Subcutaneous adipose tissue (tissue), 4 donors: ENCODE results near the gene RND2. TPM values are rescaled to one million over a fixed set of nuclear protein-coding genes. Genes with fewer than 3 reads are reported as not detected.

ENCODE experiments used
- total RNA-seq, 4 donors: library from RNA; depleted of rRNA; stranded (reverse); fragments of >200 nt; gene quantifications; one replicate each; pipeline ENCODE4 v1.1.0, GENCODE V29; 2016
- TF ChIP-seq, protein P1 (sequence below): fragments of 450-650 bp; IDR thresholded peaks from one replicate; pipeline ENCODE4 v1.5.1; 2016; ENCODE audit warnings: low read depth, mild to moderate bottlenecking, control low read depth, antibody characterized with exemption, moderate library complexity

RND2 gene
- total RNA-seq, 4 donors from 2014 or later, result 0.17 to 0.49 (median 0.30) TPM

DNA sequence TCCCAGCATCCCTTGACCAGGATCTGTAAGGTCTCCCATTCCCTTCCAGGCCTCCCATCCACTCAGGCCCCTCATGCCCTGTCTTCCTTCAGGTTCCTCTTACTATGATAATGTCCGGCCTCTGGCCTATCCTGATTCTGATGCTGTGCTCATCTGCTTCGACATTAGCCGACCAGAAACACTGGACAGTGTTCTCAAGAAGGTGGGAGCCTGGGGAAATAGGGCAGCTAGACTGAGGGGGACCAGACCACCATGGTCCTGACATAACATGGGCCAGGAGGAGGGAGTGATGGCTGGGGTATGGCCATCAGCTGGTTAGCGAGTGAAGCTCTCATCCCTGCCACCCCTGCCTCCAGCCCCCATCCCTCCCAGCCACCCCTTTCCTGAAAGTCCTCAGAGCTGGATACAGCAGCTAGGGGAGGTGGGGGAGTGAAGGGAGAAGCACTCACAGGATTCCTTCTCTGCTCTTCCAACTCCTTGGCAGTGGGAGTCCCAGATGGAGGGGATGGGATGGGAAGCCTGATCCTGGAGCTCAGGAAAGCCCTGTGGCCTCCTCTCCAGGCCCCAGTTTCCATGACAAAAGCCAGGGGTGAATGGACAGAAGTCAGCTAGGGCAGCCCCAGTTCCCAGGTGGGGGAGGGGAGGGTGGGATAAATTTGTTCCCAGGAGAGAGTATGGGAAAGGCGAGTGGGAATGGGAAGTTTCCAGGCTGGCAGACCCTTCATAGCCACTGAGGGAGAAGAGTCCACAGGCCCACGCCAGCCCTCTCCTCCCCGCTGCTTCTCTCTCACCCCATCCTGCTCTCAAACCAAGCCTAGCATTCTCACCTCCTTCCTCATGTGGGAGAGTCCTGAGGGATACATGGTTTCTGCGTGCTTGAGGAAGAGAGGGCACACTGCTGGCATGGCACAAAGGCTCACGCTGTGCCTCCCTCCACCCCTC, 2.3 kb downstream of the RND2 start:
- TF ChIP-seq, protein P1, sequence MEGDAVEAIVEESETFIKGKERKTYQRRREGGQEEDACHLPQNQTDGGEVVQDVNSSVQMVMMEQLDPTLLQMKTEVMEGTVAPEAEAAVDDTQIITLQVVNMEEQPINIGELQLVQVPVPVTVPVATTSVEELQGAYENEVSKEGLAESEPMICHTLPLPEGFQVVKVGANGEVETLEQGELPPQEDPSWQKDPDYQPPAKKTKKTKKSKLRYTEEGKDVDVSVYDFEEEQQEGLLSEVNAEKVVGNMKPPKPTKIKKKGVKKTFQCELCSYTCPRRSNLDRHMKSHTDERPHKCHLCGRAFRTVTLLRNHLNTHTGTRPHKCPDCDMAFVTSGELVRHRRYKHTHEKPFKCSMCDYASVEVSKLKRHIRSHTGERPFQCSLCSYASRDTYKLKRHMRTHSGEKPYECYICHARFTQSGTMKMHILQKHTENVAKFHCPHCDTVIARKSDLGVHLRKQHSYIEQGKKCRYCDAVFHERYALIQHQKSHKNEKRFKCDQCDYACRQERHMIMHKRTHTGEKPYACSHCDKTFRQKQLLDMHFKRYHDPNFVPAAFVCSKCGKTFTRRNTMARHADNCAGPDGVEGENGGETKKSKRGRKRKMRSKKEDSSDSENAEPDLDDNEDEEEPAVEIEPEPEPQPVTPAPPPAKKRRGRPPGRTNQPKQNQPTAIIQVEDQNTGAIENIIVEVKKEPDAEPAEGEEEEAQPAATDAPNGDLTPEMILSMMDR, result no peak

DNA sequence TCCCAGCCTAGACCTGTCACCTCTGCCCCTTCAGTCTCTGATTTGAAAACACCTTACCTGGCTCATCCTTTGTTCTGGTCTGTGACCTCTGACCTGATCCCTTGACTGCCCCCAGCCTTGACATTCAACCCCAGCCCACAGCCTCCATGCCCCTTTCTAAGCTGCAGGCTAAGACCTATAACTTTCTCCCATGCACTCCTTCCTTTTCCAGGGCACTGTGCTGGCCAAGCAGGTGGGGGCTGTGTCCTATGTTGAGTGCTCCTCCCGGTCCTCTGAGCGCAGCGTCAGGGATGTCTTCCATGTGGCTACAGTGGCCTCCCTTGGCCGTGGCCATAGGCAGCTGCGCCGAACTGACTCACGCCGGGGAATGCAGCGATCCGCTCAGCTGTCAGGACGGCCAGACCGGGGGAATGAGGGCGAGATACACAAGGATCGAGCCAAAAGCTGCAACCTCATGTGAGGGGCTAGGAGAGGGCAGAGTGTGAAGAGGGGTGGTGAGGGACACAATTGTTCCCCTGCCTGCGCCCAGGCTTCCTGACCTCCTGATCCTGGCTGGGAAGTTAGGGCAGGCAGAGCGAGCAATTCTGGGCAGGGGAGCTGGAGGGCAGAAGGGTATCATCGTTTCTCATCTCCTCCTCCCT, 3.3 kb downstream of the RND2 start:
- TF ChIP-seq, protein P1, result no peak

DNA sequence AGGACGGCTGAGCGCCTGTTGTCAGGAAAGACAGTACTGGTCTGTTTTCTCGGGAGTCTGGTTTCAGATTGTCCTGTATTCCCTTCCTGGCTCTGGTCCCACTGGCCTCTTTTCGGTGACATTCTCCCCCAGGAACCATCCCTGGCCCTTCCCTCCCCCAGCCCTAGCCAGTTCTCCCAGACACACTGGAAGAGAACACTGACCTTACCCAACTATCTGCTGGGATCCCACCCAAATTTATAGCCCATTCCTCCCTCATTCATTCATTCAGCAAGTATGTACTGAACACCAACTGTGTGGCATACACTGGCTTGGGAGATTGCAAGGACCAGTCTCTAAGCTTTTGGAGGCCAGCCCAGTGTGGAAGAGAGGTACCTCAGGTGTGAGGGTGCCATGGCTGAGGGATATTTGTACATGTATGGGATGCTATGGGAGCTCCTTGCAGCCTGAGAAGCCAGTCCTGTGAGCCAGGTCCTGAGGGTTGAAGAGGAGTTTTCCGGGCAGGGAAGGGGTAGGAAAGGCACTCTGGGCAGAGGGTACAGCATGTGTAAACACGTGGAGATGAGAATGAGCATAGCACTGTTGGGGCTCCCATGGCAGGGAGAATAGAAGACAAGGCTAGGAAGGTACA, 5.2 kb downstream of the RND2 start:
- TF ChIP-seq, protein P1, result no peak

GRCh38 chr17:43031666-43032065, 6.6 kb downstream of the RND2 start:
- TF ChIP-seq, protein P1, result no peak

GRCh38 chr17:43033948-43034881, 9.2 kb downstream of the RND2 start:
- TF ChIP-seq, protein P1, result no peak

GRCh38 chr17:43034894-43035293, 9.9 kb downstream of the RND2 start:
- TF ChIP-seq, protein P1, result no peak
